Measurements from ENCODE around the gene TRPV3. TPM values are rescaled to one million over a fixed set of nuclear protein-coding genes. Genes with fewer than 3 reads are reported as not detected.

Gene TRPV3
- total RNA-seq, 1 donor from 2014 or later = 1.6 TPM

DNA sequence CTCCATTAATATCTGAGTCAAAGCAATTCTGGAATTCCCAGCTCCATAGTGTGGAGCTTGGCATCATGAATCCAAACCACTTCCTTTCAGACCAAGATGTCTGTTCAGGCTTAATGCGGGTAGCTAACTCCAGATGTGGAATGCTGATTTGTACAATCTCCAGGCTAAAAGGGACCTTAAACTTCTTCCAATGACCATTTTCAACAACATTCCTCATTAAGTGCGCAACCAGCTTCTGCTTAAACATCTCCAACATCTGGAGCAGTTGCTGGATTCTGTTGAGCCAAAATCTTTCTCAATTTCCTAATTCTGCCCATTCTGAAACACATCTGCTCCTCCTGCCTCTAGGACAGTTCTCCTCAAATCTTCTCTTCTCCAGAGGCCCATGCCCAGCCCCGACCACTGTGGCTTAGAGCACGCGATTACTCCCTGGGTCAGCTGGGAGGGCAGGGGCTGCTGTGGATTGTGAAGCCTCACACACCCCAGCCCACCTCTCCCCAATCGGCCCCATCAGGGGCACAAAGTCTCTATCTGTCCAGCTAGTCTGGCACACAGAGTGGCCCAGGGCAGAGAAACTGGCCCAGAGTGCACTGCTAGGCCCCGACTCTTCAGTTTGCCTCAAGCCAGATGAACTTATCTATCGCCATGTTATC, 45.6 kb downstream of the TRPV3 start:
- Mint-ChIP-seq H3K9me3 (ENCODE audit: low read depth) (peaks cover 3% of the 10 kb centered on the region), H3K36me3 (ENCODE audit: insufficient read depth) (no peaks in the 10 kb centered on the region), H3K27me3 (no peaks in the 10 kb centered on the region), H3K4me3 (ENCODE audit: low read depth) (no peak overlapping the region), H3K27ac (no peak overlapping the region), H3K4me1 (ENCODE audit: low read depth) (peaks cover 10% of the 10 kb centered on the region)
- no peak for DNase-seq (ENCODE audit: low spot score, unreplicated experiment)
- TF ChIP-seq, protein P1, sequence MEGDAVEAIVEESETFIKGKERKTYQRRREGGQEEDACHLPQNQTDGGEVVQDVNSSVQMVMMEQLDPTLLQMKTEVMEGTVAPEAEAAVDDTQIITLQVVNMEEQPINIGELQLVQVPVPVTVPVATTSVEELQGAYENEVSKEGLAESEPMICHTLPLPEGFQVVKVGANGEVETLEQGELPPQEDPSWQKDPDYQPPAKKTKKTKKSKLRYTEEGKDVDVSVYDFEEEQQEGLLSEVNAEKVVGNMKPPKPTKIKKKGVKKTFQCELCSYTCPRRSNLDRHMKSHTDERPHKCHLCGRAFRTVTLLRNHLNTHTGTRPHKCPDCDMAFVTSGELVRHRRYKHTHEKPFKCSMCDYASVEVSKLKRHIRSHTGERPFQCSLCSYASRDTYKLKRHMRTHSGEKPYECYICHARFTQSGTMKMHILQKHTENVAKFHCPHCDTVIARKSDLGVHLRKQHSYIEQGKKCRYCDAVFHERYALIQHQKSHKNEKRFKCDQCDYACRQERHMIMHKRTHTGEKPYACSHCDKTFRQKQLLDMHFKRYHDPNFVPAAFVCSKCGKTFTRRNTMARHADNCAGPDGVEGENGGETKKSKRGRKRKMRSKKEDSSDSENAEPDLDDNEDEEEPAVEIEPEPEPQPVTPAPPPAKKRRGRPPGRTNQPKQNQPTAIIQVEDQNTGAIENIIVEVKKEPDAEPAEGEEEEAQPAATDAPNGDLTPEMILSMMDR (IDR thresholded peaks at IDR 0.05; ENCODE audit: unreplicated experiment) = no peak

DNA sequence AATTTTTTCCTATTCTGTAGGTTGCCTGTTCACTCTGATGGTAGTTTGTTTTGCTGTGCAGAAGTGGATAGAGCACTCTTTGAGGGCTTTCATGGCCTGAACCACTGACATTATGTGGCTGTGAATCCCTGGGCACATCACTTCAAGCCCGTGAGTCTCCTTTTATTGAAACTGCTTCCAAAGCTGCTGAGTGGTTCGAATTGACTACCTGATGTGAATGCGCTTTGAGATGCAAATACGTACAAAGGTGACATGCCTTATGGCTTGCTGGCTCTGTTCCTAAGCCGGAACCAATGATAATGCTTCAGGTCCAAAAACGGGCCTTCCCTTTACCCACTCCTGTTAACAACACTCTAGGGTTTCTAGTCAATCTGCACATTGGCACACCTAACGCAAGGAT, 47.5 kb downstream of the TRPV3 start:
- no peaks in the 10 kb centered on the region for H3K27me3 Mint-ChIP-seq
- no peak overlapping the region for H3K4me3 Mint-ChIP-seq (ENCODE audit: low read depth)
- no peaks in the 10 kb centered on the region for H3K36me3 Mint-ChIP-seq (ENCODE audit: insufficient read depth)
- TF ChIP-seq, protein P1 (IDR thresholded peaks at IDR 0.05; ENCODE audit: unreplicated experiment) = no peak
- peaks cover 3% of the 10 kb centered on the region for H3K9me3 Mint-ChIP-seq (ENCODE audit: low read depth)
- no peak overlapping the region for H3K27ac Mint-ChIP-seq
- no peak for DNase-seq (ENCODE audit: low spot score, unreplicated experiment)
- peaks cover 10% of the 10 kb centered on the region for H3K4me1 Mint-ChIP-seq (ENCODE audit: low read depth)

DNA sequence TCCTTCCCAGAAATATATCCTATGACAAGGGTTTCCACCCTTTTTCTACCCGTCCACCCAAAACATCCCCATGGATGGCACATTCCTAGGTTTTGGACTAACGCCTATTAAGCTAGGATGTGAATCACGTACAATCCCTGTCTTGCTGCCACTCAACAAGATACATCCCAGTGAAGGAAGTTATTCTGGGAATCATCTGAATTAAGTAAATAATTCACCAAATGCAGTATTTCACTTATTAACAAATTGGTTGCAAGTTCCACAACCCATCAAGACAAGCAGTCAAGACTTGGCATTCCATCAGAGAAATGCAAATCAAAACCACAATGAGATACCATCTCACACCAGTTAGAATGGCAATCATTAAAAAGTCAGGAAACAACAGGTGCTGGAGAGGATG, 49.7 kb downstream of the TRPV3 start:
- H3K36me3 Mint-ChIP-seq (ENCODE audit: insufficient read depth) = no peaks in the 10 kb centered on the region
- TF ChIP-seq, protein P1 (IDR thresholded peaks at IDR 0.05; ENCODE audit: unreplicated experiment) = no peak
- no peak overlapping the region for H3K27ac Mint-ChIP-seq
- H3K4me3 Mint-ChIP-seq (ENCODE audit: low read depth) = no peak overlapping the region
- no peaks in the 10 kb centered on the region for H3K27me3 Mint-ChIP-seq
- peaks cover 7% of the 10 kb centered on the region for H3K4me1 Mint-ChIP-seq (ENCODE audit: low read depth)
- H3K9me3 Mint-ChIP-seq (ENCODE audit: low read depth) = peaks cover 3% of the 10 kb centered on the region
- DNase-seq (ENCODE audit: low spot score, unreplicated experiment) = no peak

DNA sequence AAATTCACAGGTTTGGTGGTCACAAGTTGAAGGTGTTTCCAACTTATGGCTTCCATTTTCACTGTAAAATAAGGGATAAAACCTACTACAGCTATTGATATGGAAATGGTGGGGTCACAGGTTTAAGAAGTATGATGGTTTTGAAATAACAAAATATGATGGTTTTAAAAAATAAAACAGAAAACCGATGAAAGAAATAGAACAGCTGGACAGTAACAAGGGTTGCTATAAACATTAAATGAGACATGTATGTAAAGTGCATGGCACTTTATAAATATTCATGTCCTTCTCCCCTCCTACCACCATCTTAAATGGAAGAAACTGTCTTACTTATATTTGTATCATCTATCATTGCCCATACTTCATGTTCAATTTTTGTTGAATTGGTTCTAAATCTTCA, 50.5 kb downstream of the TRPV3 start:
- no peak for DNase-seq (ENCODE audit: low spot score, unreplicated experiment)
- H3K4me3 Mint-ChIP-seq (ENCODE audit: low read depth) = no peak overlapping the region
- no peaks in the 10 kb centered on the region for H3K36me3 Mint-ChIP-seq (ENCODE audit: insufficient read depth)
- TF ChIP-seq, protein P1 (IDR thresholded peaks at IDR 0.05; ENCODE audit: unreplicated experiment) = no peak
- peaks cover 3% of the 10 kb centered on the region for H3K9me3 Mint-ChIP-seq (ENCODE audit: low read depth)
- no peak overlapping the region for H3K27ac Mint-ChIP-seq
- no peaks in the 10 kb centered on the region for H3K4me1 Mint-ChIP-seq (ENCODE audit: low read depth)
- no peaks in the 10 kb centered on the region for H3K27me3 Mint-ChIP-seq

DNA sequence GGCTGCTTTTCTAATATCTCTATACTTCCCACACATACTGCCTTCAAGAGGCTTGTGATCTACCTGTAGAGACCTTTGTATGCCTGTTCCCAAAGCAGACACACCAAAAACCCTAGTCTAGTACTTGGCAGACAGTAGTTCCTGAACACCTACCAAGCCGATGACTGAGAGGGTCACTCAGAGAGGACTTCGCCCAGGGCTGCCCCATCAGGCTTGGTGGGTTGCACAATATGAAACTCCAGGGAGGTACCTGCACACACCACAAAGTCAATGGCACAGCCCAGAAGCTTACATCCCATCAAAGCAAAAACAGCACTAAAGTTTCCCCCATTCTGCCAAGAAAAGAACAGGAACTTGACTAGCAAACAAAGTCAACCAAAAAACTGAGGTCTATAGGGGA, 51.6 kb downstream of the TRPV3 start:
- Mint-ChIP-seq H3K9me3 (ENCODE audit: low read depth) (peaks cover 6% of the 10 kb centered on the region), H3K4me3 (ENCODE audit: low read depth) (no peak overlapping the region), H3K27ac (no peak overlapping the region), H3K27me3 (no peaks in the 10 kb centered on the region), H3K4me1 (ENCODE audit: low read depth) (no peaks in the 10 kb centered on the region), H3K36me3 (ENCODE audit: insufficient read depth) (peaks cover 2% of the 10 kb centered on the region)
- DNase-seq (ENCODE audit: low spot score, unreplicated experiment) = no peak
- TF ChIP-seq, protein P1 (IDR thresholded peaks at IDR 0.05; ENCODE audit: unreplicated experiment) = no peak

All from progenitor cell of endocrine pancreas (in vitro differentiated cells).